IPS-18c (cell line): ENCODE data around the gene MBNL2.

Source experiments
- H3K4me3 ChIP-seq: 2 replicates; pipeline ENCODE4 v1.7.0; 2013; ENCODE audit warnings: low read depth, mild to moderate bottlenecking, low read length, moderate library complexity; ENCODE audit not compliant: insufficient read depth
- H3K9me3 ChIP-seq: one replicate; pipeline ENCODE4 v1.6.1; 2013; ENCODE audit warnings: mild to moderate bottlenecking, low read length, moderate library complexity; ENCODE audit not compliant: control insufficient read depth, insufficient read depth

Gene MBNL2

GRCh38 chr13:97316390-97316789, 94.3 kb downstream of the MBNL2 start:
- Histone ChIP-seq H3K4me3 (no peak overlapping the region), H3K9me3 (no peaks in the 10 kb centered on the region)

- Histone ChIP-seq H3K4me3 (no peak overlapping the region), H3K9me3 (no peaks in the 10 kb centered on the region)
These were observed 95.8 kb downstream of the MBNL2 start for GRCh38 chr13:97317933-97318332.

GRCh38 chr13:97318532-97318931, 96.4 kb downstream of the MBNL2 start:
- Histone ChIP-seq H3K9me3 (no peaks in the 10 kb centered on the region), H3K4me3 (no peak overlapping the region)

- H3K4me3 ChIP-seq: no peak overlapping the region
- no peaks in the 10 kb centered on the region for H3K9me3 ChIP-seq
These were observed 97.1 kb downstream of the MBNL2 start for GRCh38 chr13:97319113-97319720.

- H3K9me3 ChIP-seq: no peaks in the 10 kb centered on the region
These were observed 99.0 kb downstream of the MBNL2 start for GRCh38 chr13:97321101-97321500.

GRCh38 chr13:97321616-97322321, 99.6 kb downstream of the MBNL2 start:
- H3K9me3 ChIP-seq: no peaks in the 10 kb centered on the region
- H3K4me3 ChIP-seq: no peak overlapping the region

More at GRCh38 chr13:97321101-97321500, 99.0 kb downstream of the MBNL2 start:
- H3K4me3 ChIP-seq: no peak overlapping the region

GRCh38 chr13:97322740-97323342, 100.7 kb downstream of the MBNL2 start:
- Histone ChIP-seq H3K9me3 (no peaks in the 10 kb centered on the region), H3K4me3 (no peak overlapping the region)

GRCh38 chr13:97324115-97324514, 102.0 kb downstream of the MBNL2 start:
- H3K4me3 ChIP-seq: no peak overlapping the region
- no peaks in the 10 kb centered on the region for H3K9me3 ChIP-seq

GRCh38 chr13:97325738-97326137, 103.6 kb downstream of the MBNL2 start:
- H3K4me3 ChIP-seq: no peak overlapping the region
- H3K9me3 ChIP-seq: no peaks in the 10 kb centered on the region

- Histone ChIP-seq H3K9me3 (no peaks in the 10 kb centered on the region), H3K4me3 (no peak overlapping the region)
These were observed 105.0 kb downstream of the MBNL2 start for GRCh38 chr13:97327086-97327485.

- H3K4me3 ChIP-seq: no peak overlapping the region
- no peaks in the 10 kb centered on the region for H3K9me3 ChIP-seq
These were observed 105.5 kb downstream of the MBNL2 start for GRCh38 chr13:97327506-97328221.

GRCh38 chr13:97328222-97328790, 106.2 kb downstream of the MBNL2 start:
- H3K4me3 ChIP-seq: no peak overlapping the region

GRCh38 chr13:97329331-97329730, 107.2 kb downstream of the MBNL2 start:
- H3K4me3 ChIP-seq: no peak overlapping the region
- no peaks in the 10 kb centered on the region for H3K9me3 ChIP-seq

More at GRCh38 chr13:97328222-97328790, 106.2 kb downstream of the MBNL2 start:
- no peaks in the 10 kb centered on the region for H3K9me3 ChIP-seq

- Histone ChIP-seq H3K4me3 (no peak overlapping the region), H3K9me3 (no peaks in the 10 kb centered on the region)
These were observed 108.3 kb downstream of the MBNL2 start for GRCh38 chr13:97330448-97330847.

GRCh38 chr13:97332742-97333141, 110.6 kb downstream of the MBNL2 start:
- H3K4me3 ChIP-seq: no peak overlapping the region

GRCh38 chr13:97333983-97334382, 111.8 kb downstream of the MBNL2 start:
- Histone ChIP-seq H3K9me3 (no peaks in the 10 kb centered on the region), H3K4me3 (no peak overlapping the region)

More at GRCh38 chr13:97332742-97333141, 110.6 kb downstream of the MBNL2 start:
- no peaks in the 10 kb centered on the region for H3K9me3 ChIP-seq

GRCh38 chr13:97334690-97335089, 112.6 kb downstream of the MBNL2 start:
- no peaks in the 10 kb centered on the region for H3K9me3 ChIP-seq
- no peak overlapping the region for H3K4me3 ChIP-seq
